Left ventricle myocardium inferior (tissue), 1 donor: ENCODE results near the gene NOVA2. TPM values are rescaled to one million over a fixed set of nuclear protein-coding genes. Genes with fewer than 3 reads are reported as not detected.

Experiments used
- DNase-seq: peaks from one replicate; pipeline ENCODE4 v3.0.0-alpha.2; 2020
- H3K27ac ChIP-seq: fragments of 200-600 bp; replicated peaks from 2 replicates; pipeline ENCODE4 v1.8.0; 2021
- H3K27me3 ChIP-seq: fragments of 200-600 bp; 2 replicates; pipeline ENCODE4 v1.8.0; 2021; ENCODE audit warnings: low read depth
- H3K36me3 ChIP-seq: fragments of 200-600 bp; 2 replicates; pipeline ENCODE4 v1.8.0; 2021
- H3K4me1 ChIP-seq: fragments of 200-600 bp; 2 replicates; pipeline ENCODE4 v1.8.0; 2021
- H3K4me3 ChIP-seq: fragments of 200-600 bp; 2 replicates; pipeline ENCODE4 v1.8.0; 2021; ENCODE audit warnings: mild to moderate bottlenecking, moderate library complexity
- H3K9me3 ChIP-seq: fragments of 200-600 bp; replicated peaks from 2 replicates; pipeline ENCODE4 v1.8.0; 2021
- intact Hi-C: fragments of 100-400 bp; cut with micrococcal nuclease; formaldehyde crosslinking; loops from one replicate; pipeline ENCODE4 v1.11.0; 2022
- total RNA-seq: library from RNA; stranded (reverse); fragmentation: NEBNext Ultra II Directional; extraction: Animal tissue kit (Norgen Biotek cat#: 25700); gene quantifications from one replicate; pipeline ENCODE4 v1.2.1, GENCODE V29; 2021
- TF ChIP-seq, protein P1 (sequence below): fragments of 200-600 bp; IDR thresholded peaks from 2 replicates; pipeline ENCODE4 v1.8.0; 2021; ENCODE audit warnings: antibody characterized with exemption, mild to moderate bottlenecking, borderline replicate concordance
- donor health status: DM: no; HTN: yes; CAD: no; lungs with severe emphysema.

The NOVA2 gene
- total RNA-seq, 1 donor from 2014 or later, result 5.0 TPM

DNA sequence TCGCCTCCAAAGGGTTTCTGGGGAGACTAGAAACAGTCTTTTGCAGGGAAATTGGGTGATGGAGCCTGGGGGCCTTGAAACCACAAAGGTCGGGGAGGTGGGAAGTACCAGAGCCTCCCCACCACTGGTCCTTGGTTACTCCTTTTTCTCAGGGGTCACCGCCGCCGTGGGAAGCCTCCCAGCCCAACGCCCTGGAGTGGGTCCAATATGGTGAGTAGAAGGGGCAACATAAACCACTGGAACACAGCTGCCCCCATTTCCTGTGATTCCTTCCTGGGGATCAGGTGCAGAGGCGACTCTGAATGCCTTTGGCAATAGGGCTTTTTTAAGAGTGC lies 43.4 kb upstream of the NOVA2 start:
- TF ChIP-seq, protein P1, sequence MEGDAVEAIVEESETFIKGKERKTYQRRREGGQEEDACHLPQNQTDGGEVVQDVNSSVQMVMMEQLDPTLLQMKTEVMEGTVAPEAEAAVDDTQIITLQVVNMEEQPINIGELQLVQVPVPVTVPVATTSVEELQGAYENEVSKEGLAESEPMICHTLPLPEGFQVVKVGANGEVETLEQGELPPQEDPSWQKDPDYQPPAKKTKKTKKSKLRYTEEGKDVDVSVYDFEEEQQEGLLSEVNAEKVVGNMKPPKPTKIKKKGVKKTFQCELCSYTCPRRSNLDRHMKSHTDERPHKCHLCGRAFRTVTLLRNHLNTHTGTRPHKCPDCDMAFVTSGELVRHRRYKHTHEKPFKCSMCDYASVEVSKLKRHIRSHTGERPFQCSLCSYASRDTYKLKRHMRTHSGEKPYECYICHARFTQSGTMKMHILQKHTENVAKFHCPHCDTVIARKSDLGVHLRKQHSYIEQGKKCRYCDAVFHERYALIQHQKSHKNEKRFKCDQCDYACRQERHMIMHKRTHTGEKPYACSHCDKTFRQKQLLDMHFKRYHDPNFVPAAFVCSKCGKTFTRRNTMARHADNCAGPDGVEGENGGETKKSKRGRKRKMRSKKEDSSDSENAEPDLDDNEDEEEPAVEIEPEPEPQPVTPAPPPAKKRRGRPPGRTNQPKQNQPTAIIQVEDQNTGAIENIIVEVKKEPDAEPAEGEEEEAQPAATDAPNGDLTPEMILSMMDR, result peak; percentile 33
- H3K27ac ChIP-seq, result no peak overlapping the region
- H3K27me3 ChIP-seq, result peaks cover 45% of the 10 kb centered on the region
- DNase-seq, result no peak
- intact Hi-C loops, result no loop called here
- no peaks in the 10 kb centered on the region for H3K36me3 ChIP-seq
- peak overlapping the region; percentile 75 for H3K4me3 ChIP-seq
- no peaks in the 10 kb centered on the region for H3K9me3 ChIP-seq
- H3K4me1 ChIP-seq, result peaks cover 26% of the 10 kb centered on the region

- no peaks in the 10 kb centered on the region for H3K9me3 ChIP-seq
- DNase-seq, result peak; percentile 83
- H3K36me3 ChIP-seq, result no peaks in the 10 kb centered on the region
- peaks cover 26% of the 10 kb centered on the region for H3K4me1 ChIP-seq
- peak overlapping the region; percentile 75 for H3K4me3 ChIP-seq
- TF ChIP-seq, protein P1, result peak; percentile 95
- intact Hi-C loops, result no loop called here
- no peak overlapping the region for H3K27ac ChIP-seq
- peaks cover 48% of the 10 kb centered on the region for H3K27me3 ChIP-seq
These were observed 42.9 kb upstream of the NOVA2 start for GRCh38 chr19:46016426-46017094.

- Histone ChIP-seq H3K27me3 (peaks cover 51% of the 10 kb centered on the region), H3K36me3 (no peaks in the 10 kb centered on the region), H3K4me3 (peak overlapping the region; percentile 75), H3K27ac (no peak overlapping the region), H3K9me3 (no peaks in the 10 kb centered on the region), H3K4me1 (peaks cover 26% of the 10 kb centered on the region)
- intact Hi-C loops, result no loop called here
- TF ChIP-seq, protein P1, result no peak
- DNase-seq, result no peak
These were observed 42.2 kb upstream of the NOVA2 start for GRCh38 chr19:46015687-46016425.

GRCh38 chr19:46014941-46015686 lies 41.4 kb upstream of the NOVA2 start:
- peaks cover 26% of the 10 kb centered on the region for H3K4me1 ChIP-seq
- peak overlapping the region; percentile 75 for H3K4me3 ChIP-seq
- peaks cover 57% of the 10 kb centered on the region for H3K27me3 ChIP-seq
- no peaks in the 10 kb centered on the region for H3K9me3 ChIP-seq
- no peak overlapping the region for H3K27ac ChIP-seq
- peak; percentile 45 for DNase-seq
- H3K36me3 ChIP-seq, result no peaks in the 10 kb centered on the region
- TF ChIP-seq, protein P1, result no peak
- intact Hi-C loops, result no loop called here

DNA sequence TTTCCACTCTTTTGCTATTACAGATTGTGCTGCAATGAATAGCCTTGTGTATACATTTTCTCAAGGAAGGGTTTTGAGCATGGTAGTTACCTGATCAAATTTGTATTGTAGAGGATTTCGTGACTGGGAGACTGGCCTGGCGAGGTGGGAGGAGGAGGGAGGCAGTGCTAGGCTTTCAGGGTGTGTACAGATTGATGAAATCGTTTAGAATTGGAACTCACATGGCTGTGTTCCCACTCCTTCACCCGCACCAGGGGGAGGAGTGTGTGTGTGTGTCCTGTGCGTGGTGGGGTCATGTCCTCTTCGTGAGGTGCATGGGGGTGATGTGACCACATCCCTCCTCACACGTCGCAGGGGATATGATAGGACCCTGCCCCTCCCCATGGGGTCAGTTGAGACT lies 40.9 kb upstream of the NOVA2 start:
- Histone ChIP-seq H3K4me3 (peak overlapping the region; percentile 75), H3K27me3 (peaks cover 58% of the 10 kb centered on the region), H3K27ac (no peak overlapping the region), H3K4me1 (peaks cover 26% of the 10 kb centered on the region), H3K36me3 (no peaks in the 10 kb centered on the region), H3K9me3 (no peaks in the 10 kb centered on the region)
- no peak for DNase-seq
- TF ChIP-seq, protein P1, result no peak
- intact Hi-C loops, result no loop called here
